Mesendoderm (in vitro differentiated cells): ENCODE results near the gene INSRR.

Experiments
- DNase-seq: peaks from one replicate; pipeline ENCODE4 v3.0.0; 2013
- H2AK5ac ChIP-seq: 2 replicates; pipeline ENCODE4 v1.6.1; 2013; ENCODE audit warnings: low read length, inconsistent platforms
- H2BK120ac ChIP-seq: 2 replicates; pipeline ENCODE4 v1.6.1; 2013; ENCODE audit warnings: low read depth, mild to moderate bottlenecking, low read length, moderate library complexity, mixed read lengths
- H2BK15ac ChIP-seq: replicated peaks from 2 replicates; pipeline ENCODE4 v1.6.1; 2013; ENCODE audit warnings: low read depth, mild to moderate bottlenecking, moderate library complexity
- H2BK5ac ChIP-seq: 2 replicates; pipeline ENCODE4 v1.6.1; 2013; ENCODE audit warnings: low read length, inconsistent platforms
- H3K18ac ChIP-seq: 2 replicates; pipeline ENCODE4 v1.6.1; 2013; ENCODE audit warnings: mild to moderate bottlenecking, low read length, mixed read lengths
- H3K23ac ChIP-seq: one replicate; pipeline ENCODE4 v1.6.1; 2013; ENCODE audit warnings: low read length
- H3K27ac ChIP-seq: 2 replicates; pipeline ENCODE4 v1.5.1; 2013; ENCODE audit warnings: low read depth, mild to moderate bottlenecking, inconsistent platforms, low read length, moderate library complexity
- H3K27me3 ChIP-seq: 2 replicates; pipeline ENCODE4 v1.6.1; 2013; ENCODE audit warnings: low read length, control low read depth, mild to moderate bottlenecking, inconsistent platforms; ENCODE audit not compliant: insufficient read depth, poor library complexity
- H3K36me3 ChIP-seq: 2 replicates; pipeline ENCODE4 v1.6.1; 2013; ENCODE audit warnings: low read length, inconsistent platforms; ENCODE audit not compliant: control insufficient read depth, insufficient read depth
- H3K4ac ChIP-seq: one replicate; pipeline ENCODE4 v1.6.1; 2013; ENCODE audit warnings: low read depth, mild to moderate bottlenecking, low read length, moderate library complexity
- H3K4me1 ChIP-seq: 2 replicates; pipeline ENCODE4 v1.6.1; 2013; ENCODE audit warnings: low read depth, low read length, inconsistent platforms; ENCODE audit not compliant: control insufficient read depth
- H3K4me2 ChIP-seq: 2 replicates; pipeline ENCODE4 v1.6.1; 2013; ENCODE audit warnings: low read length
- H3K4me3 ChIP-seq: 2 replicates; pipeline ENCODE4 v1.5.1; 2013; ENCODE audit warnings: mild to moderate bottlenecking, low read length
- H3K56ac ChIP-seq: one replicate; pipeline ENCODE4 v1.6.1; 2013; ENCODE audit warnings: low read length
- H3K79me1 ChIP-seq: 2 replicates; pipeline ENCODE4 v1.6.1; 2013; ENCODE audit warnings: low read length, inconsistent platforms
- H3K79me2 ChIP-seq: 2 replicates; pipeline ENCODE4 v1.6.1; 2013; ENCODE audit warnings: mild to moderate bottlenecking, low read length; ENCODE audit not compliant: control insufficient read depth, insufficient read depth
- H3K9ac ChIP-seq: 2 replicates; pipeline ENCODE4 v1.6.1; 2013; ENCODE audit warnings: low read length, inconsistent platforms
- H4K5ac ChIP-seq: one replicate; pipeline ENCODE4 v1.6.1; 2013; ENCODE audit warnings: low read length
- H4K8ac ChIP-seq: one replicate; pipeline ENCODE4 v1.6.1; 2013; ENCODE audit warnings: low read depth, mild to moderate bottlenecking, control low read depth, low read length, moderate library complexity
- WGBS: extraction: QIAGEN DNeasy Blood & Tissue Kit; methylation state at CpG from one replicate; pipeline ENCODE4 v1.1.7; 2013; ENCODE audit warnings: low lambda C conversion rate, missing lambda C conversion rate; ENCODE audit not compliant: insufficient coverage; ENCODE audit errors: extremely low coverage; 5-methylcytosine and 5-hydroxymethylcytosine counted together

The INSRR gene

DNA sequence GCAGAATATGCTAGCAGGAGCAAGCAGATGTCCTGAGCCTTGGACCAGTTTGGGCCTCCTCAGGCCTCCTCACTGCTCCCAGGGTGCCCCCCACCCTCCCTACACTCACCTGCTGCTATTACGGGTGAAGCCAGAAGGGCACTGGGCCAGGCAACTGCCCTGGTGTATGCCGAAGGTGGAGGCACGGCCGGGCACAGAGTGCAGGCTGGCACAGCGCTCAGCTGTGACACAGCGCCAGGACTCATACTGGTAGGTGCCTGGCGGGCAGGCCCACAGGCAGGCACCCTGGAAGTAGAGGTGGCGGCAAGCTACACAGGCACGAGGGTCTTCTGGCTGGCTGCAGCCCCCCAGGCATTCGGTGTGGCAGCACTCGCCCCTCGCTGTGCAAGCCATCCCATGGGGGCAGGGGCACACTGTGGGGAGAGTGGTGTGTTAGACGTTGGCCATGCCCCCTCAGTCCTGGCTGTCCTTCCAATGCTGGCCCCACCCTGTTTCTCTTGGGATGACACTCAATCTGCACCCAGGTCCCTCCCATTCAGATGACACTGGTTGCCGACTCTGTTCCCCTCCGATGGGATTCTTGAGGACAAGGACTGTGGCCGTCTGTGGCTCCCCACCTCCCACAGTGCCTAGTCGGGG is 7.0 kb downstream of the INSRR start:
- no peak for DNase-seq
- Histone ChIP-seq H2AK5ac (no peak overlapping the region), H3K27me3 (peaks cover 24% of the 10 kb centered on the region), H2BK15ac (no peak overlapping the region), H3K27ac (no peak overlapping the region), H3K4me3 (no peak overlapping the region), H2BK5ac (no peak overlapping the region), H4K8ac (no peak overlapping the region), H3K4me2 (no peak overlapping the region), H3K4me1 (no peaks in the 10 kb centered on the region), H4K5ac (no peak overlapping the region), H3K36me3 (no peaks in the 10 kb centered on the region), H3K56ac (no peak overlapping the region), H3K9ac (no peak overlapping the region), H3K79me1 (no peaks in the 10 kb centered on the region), H3K18ac (no peak overlapping the region), H2BK120ac (no peak overlapping the region), H3K4ac (no peak overlapping the region), H3K79me2 (no peaks in the 10 kb centered on the region), H3K23ac (no peak overlapping the region)
- WGBS: no CpG with 5 or more reads among the region's 17 CpGs

DNA sequence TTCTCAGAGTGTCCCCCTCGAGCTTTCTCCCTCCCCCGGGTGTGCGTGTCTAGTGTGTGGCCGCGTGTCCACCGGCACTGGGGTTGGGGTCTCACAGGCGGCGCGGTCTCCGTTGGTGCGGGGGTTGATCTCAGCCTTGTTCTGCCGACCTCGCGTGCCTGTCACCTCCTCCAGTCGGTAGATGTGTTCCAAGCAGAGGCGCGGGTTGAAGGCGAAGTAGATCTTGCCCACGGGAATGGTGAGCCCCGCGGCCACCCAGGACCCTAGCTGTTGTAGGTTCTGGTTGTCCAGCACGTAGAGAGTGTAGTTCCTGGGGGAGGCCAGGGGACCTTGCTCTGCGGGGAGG is 9.8 kb downstream of the INSRR start:
- no peak overlapping the region for H3K18ac ChIP-seq
- H2BK5ac ChIP-seq: no peak overlapping the region
- no peaks in the 10 kb centered on the region for H3K4me1 ChIP-seq
- H3K36me3 ChIP-seq: no peaks in the 10 kb centered on the region
- no peak overlapping the region for H2BK120ac ChIP-seq
- no peak overlapping the region for H4K5ac ChIP-seq
- H3K79me2 ChIP-seq: no peaks in the 10 kb centered on the region
- no peak overlapping the region for H3K23ac ChIP-seq
- no peak overlapping the region for H3K4me3 ChIP-seq
- peak overlapping the region; percentile 45 for H3K4me2 ChIP-seq
- DNase-seq: no peak
- H3K56ac ChIP-seq: peak overlapping the region; percentile 63
- WGBS: no CpG with 5 or more reads among the region's 23 CpGs
- H4K8ac ChIP-seq: no peak overlapping the region
- peaks cover 38% of the 10 kb centered on the region for H3K27me3 ChIP-seq
- no peaks in the 10 kb centered on the region for H3K79me1 ChIP-seq
- H2BK15ac ChIP-seq: no peak overlapping the region
- no peak overlapping the region for H3K27ac ChIP-seq
- no peak overlapping the region for H2AK5ac ChIP-seq
- no peak overlapping the region for H3K9ac ChIP-seq
- H3K4ac ChIP-seq: no peak overlapping the region

GRCh38 chr1:156848461-156849150 is 10.3 kb downstream of the INSRR start:
- Histone ChIP-seq H3K79me2 (no peaks in the 10 kb centered on the region), H3K4me2 (peak overlapping the region; percentile 45), H3K27ac (no peak overlapping the region), H2BK5ac (no peak overlapping the region), H3K4me3 (no peak overlapping the region), H3K9ac (no peak overlapping the region), H3K4ac (no peak overlapping the region), H3K56ac (peak overlapping the region; percentile 63), H4K5ac (no peak overlapping the region), H3K27me3 (peaks cover 41% of the 10 kb centered on the region), H2AK5ac (no peak overlapping the region), H3K23ac (no peak overlapping the region), H3K4me1 (no peaks in the 10 kb centered on the region), H2BK120ac (no peak overlapping the region), H3K18ac (no peak overlapping the region), H4K8ac (no peak overlapping the region), H2BK15ac (no peak overlapping the region), H3K36me3 (no peaks in the 10 kb centered on the region), H3K79me1 (no peaks in the 10 kb centered on the region)
- no CpG with 5 or more reads among the region's 36 CpGs for WGBS
- DNase-seq: peak; percentile 57

DNA sequence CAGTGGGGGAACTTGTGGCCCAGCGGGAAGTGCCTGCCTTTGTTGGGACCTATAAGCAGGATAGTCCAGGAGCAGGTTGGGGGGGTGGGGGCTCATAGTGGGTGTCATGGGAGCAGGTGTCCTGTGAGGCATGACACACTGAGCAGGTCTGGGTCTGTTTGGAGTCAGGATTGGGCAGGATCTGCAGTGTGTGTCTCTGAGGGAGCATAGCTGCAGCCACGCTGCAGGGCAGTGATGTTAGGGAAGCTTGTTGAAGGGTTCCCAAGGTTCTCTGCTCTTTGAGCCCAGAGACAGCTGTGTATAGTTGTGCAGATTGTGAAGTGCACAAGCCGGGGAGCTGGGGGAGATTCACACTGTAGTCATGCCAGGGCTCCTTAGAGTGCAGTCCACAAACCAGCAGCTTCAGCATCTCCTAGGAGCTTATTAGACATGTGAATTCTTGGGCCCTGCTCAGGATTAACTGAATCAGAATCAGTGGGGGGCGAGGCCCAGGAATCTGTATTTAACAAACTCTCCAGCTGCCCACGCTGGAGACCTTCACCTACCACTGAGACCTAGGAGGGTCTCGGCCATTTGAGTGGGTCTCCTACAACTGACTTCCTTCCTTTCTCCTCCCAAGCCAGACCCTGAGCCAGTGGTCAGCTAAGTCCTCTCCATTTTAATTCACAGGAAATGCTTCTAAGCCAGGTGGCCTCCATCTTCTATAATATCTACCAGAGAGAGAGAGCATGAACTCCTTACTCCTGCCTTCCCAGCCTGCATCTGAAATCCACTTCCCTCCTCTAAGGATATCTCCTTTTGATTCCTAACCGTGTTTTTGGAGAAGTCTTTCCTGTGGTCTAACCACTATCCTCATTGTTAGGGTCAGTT is 11.1 kb downstream of the INSRR start:
- H2AK5ac ChIP-seq: no peak overlapping the region
- no peak overlapping the region for H2BK120ac ChIP-seq
- H2BK5ac ChIP-seq: no peak overlapping the region
- no peak overlapping the region for H3K27ac ChIP-seq
- H3K36me3 ChIP-seq: no peaks in the 10 kb centered on the region
- no peak overlapping the region for H3K4me3 ChIP-seq
- no CpG with 5 or more reads among the region's 7 CpGs for WGBS
- H4K8ac ChIP-seq: no peak overlapping the region
- no peaks in the 10 kb centered on the region for H3K4me1 ChIP-seq
- no peak overlapping the region for H3K56ac ChIP-seq
- no peak overlapping the region for H3K4ac ChIP-seq
- no peaks in the 10 kb centered on the region for H3K79me1 ChIP-seq
- no peak overlapping the region for H3K4me2 ChIP-seq
- H3K23ac ChIP-seq: no peak overlapping the region
- no peak overlapping the region for H3K18ac ChIP-seq
- no peak for DNase-seq
- peaks cover 45% of the 10 kb centered on the region for H3K27me3 ChIP-seq
- no peaks in the 10 kb centered on the region for H3K79me2 ChIP-seq
- no peak overlapping the region for H3K9ac ChIP-seq
- no peak overlapping the region for H2BK15ac ChIP-seq
- H4K5ac ChIP-seq: no peak overlapping the region

GRCh38 chr1:156846643-156847042 is 12.3 kb downstream of the INSRR start:
- H4K5ac ChIP-seq: no peak overlapping the region
- no peak overlapping the region for H3K4ac ChIP-seq
- no peak overlapping the region for H2BK5ac ChIP-seq
- no peaks in the 10 kb centered on the region for H3K36me3 ChIP-seq
- no CpG with 5 or more reads among the region's 5 CpGs for WGBS
- H3K23ac ChIP-seq: no peak overlapping the region
- no peak overlapping the region for H3K18ac ChIP-seq
- no peaks in the 10 kb centered on the region for H3K79me1 ChIP-seq
- H2BK15ac ChIP-seq: no peak overlapping the region
- H4K8ac ChIP-seq: no peak overlapping the region
- H3K4me2 ChIP-seq: no peak overlapping the region
- H3K79me2 ChIP-seq: no peaks in the 10 kb centered on the region
- H2AK5ac ChIP-seq: no peak overlapping the region
- H3K56ac ChIP-seq: no peak overlapping the region
- H3K9ac ChIP-seq: no peak overlapping the region
- H3K4me1 ChIP-seq: no peaks in the 10 kb centered on the region
- H3K4me3 ChIP-seq: no peak overlapping the region
- peaks cover 45% of the 10 kb centered on the region for H3K27me3 ChIP-seq
- no peak overlapping the region for H3K27ac ChIP-seq
- no peak for DNase-seq
- H2BK120ac ChIP-seq: no peak overlapping the region
